ENCODE results near the gene GRID1.

The GRID1 gene

DNA sequence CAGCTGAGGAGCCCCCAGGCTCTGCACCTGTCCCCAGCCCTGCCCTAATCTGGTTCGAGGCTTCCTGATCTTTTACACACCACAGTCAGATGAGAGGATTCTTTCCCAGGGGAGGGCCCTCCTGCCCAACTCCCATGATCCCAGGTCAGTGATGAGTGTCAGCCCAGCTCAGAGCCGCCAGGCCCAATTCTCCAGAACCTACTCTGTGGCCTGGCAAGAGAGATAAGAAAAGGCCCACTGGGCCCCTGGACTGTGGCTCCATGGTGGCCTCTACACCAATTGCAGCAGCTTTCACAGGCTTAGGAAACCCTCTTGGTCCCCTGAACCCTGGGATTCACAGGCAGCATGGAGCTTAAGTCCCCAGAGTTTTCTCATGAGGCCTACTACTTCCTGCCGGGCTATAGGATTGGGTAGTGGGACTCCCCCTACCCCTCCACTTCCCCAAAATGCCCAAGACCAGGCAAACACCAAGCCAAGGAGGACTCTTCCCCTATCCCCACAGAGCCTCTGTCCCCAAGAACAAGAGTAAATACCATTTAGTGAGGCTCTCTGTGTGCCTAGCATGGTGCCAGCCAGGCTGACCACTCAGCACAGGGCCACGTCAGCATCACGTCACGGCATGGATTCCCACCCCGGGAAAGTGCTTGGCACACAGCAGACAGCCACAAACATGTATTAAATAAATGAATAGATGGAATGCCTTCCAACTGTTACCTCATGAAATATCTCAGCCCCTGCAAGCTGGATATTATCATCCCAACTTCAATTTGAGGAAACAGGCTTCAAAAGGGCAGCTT is 100.0 kb downstream of the GRID1 start:
- no peak overlapping the region for H3K4me3 ChIP-seq
- no peak for TF ChIP-seq FOXP2 (optimal IDR thresholded peaks at IDR 0.05; ENCODE audit: control extremely low read depth, extremely low read length, insufficient read depth)
- no peak for TF ChIP-seq EZH2 (IDR thresholded peaks at IDR 0.05)
- TF ChIP-seq POLR2AphosphoS5 (IDR thresholded peaks at IDR 0.05; ENCODE audit: borderline replicate concordance, low read depth, low read length): no peak
- DNase-seq (ENCODE audit: low read depth, low spot score): no peak

DNA sequence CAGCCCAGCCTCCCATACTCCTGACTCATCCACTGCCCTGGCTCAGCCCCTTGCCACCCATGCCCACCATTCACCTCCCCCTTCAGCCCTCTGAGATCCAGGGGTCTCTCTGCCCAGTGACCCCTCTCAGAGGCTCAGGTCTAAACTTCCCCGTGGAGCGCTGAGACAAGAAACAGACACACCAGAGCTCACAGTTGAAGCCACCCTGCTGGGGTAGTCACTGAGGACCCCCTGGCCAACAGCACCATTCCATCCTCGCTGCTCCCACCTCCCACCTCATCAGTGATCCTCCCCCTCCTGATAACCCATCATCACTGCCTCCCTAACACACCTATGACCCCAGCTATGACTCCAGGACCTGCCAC is 100.7 kb downstream of the GRID1 start:
- no peak overlapping the region for H3K27ac ChIP-seq
- TF ChIP-seq FOXP2 (optimal IDR thresholded peaks at IDR 0.05; ENCODE audit: control extremely low read depth, extremely low read length, insufficient read depth) (no peak), POLR2AphosphoS5 (IDR thresholded peaks at IDR 0.05; ENCODE audit: borderline replicate concordance, low read depth, low read length) (no peak), EZH2 (IDR thresholded peaks at IDR 0.05) (no peak)
- H3K9ac ChIP-seq (ENCODE audit: insufficient read length): no peak overlapping the region
- no peaks in the 10 kb centered on the region for H3K9me3 ChIP-seq (ENCODE audit: low read depth, low read length)
- no peak for DNase-seq (ENCODE audit: low read depth, low spot score)
- H3K4me3 ChIP-seq: no peak overlapping the region
- H3K36me3 ChIP-seq (ENCODE audit: insufficient read depth, low read length): no peaks in the 10 kb centered on the region

More for the DNA sequence above, 100.0 kb downstream of the GRID1 start:
- Histone ChIP-seq H3K27ac (no peak overlapping the region), H3K9ac (ENCODE audit: insufficient read length) (no peak overlapping the region), H3K9me3 (ENCODE audit: low read depth, low read length) (no peaks in the 10 kb centered on the region), H3K36me3 (ENCODE audit: insufficient read depth, low read length) (no peaks in the 10 kb centered on the region)

DNA sequence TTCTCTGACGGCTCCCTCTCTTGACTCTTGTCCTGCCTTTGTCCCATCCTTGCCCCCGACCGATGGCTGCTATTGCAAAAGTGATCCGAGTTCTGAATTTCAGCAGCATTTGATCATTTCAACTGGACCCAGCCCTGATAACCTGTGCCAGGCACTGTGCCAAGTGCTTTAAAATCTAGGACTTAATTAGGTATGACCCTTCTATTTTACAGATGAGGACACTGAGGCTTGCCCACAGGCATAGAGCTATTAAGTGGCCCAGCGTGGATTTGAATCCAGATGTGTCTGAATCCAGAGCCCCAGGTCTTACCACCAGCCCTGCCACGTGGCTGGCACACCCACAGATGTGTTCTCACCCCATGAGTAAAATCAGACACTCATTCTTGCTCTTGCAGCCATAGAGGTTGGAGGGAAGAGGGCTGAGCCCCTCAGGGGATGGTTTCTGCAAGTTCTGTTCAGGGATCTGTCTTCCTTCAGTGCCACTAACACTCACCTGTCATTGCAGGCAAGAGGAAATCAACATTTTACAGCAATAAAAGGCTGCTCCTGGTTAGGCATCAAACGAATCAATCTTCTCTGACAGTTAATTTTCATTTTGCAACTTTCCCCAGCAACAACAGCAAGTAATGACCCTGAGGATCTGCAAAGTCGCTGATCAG is 101.2 kb downstream of the GRID1 start:
- Histone ChIP-seq H3K9me3 (ENCODE audit: low read depth, low read length) (no peaks in the 10 kb centered on the region), H3K36me3 (ENCODE audit: insufficient read depth, low read length) (no peaks in the 10 kb centered on the region), H3K27ac (no peak overlapping the region), H3K9ac (ENCODE audit: insufficient read length) (no peak overlapping the region), H3K4me3 (no peak overlapping the region)
- DNase-seq (ENCODE audit: low read depth, low spot score): no peak
- no peak for TF ChIP-seq EZH2 (IDR thresholded peaks at IDR 0.05)
- TF ChIP-seq FOXP2 (optimal IDR thresholded peaks at IDR 0.05; ENCODE audit: control extremely low read depth, extremely low read length, insufficient read depth): no peak
- TF ChIP-seq POLR2AphosphoS5 (IDR thresholded peaks at IDR 0.05; ENCODE audit: borderline replicate concordance, low read depth, low read length): no peak

DNA sequence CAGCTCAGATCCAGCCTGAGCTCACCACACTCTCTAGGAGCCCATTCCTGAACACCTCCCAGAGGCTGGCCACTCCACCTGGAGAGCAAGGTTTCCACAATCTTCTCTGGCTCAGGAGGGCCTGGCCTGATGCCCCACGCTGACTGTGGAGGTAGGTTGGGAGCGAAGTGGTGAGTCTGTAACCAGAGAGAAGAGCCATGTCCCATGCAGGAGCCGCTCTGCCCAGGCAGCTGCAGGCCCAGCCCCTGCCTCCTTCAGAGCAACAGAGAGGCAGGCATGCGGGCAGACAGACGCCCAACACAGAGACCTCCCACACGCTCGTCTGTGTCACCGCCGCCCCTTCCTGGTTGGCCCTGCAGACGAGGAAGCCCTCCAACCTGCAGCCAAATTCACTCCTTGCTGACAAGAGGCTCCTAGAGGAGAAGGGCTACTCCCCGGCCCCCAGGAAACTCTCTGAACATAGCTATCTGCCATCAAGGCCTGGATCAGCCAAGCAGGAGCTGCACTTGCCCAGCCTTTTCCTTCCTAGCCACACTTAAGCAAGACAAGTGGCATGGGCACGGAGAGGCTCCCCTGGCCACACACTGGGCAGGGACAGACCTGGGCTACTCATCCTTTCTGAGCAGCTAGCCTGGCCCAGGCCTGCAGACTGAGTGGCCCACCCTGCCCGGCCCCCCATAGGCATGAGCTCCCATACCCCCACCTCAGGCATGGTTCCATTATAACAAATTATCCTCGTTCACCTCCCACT is 101.9 kb downstream of the GRID1 start:
- no peaks in the 10 kb centered on the region for H3K9me3 ChIP-seq (ENCODE audit: low read depth, low read length)
- no peak overlapping the region for H3K9ac ChIP-seq (ENCODE audit: insufficient read length)
- no peak overlapping the region for H3K27ac ChIP-seq
- no peak for DNase-seq (ENCODE audit: low read depth, low spot score)
- no peak overlapping the region for H3K4me3 ChIP-seq
- no peak for TF ChIP-seq POLR2AphosphoS5 (IDR thresholded peaks at IDR 0.05; ENCODE audit: borderline replicate concordance, low read depth, low read length)
- no peak for TF ChIP-seq FOXP2 (optimal IDR thresholded peaks at IDR 0.05; ENCODE audit: control extremely low read depth, extremely low read length, insufficient read depth)
- TF ChIP-seq EZH2 (IDR thresholded peaks at IDR 0.05): no peak
- no peaks in the 10 kb centered on the region for H3K36me3 ChIP-seq (ENCODE audit: insufficient read depth, low read length)

DNA sequence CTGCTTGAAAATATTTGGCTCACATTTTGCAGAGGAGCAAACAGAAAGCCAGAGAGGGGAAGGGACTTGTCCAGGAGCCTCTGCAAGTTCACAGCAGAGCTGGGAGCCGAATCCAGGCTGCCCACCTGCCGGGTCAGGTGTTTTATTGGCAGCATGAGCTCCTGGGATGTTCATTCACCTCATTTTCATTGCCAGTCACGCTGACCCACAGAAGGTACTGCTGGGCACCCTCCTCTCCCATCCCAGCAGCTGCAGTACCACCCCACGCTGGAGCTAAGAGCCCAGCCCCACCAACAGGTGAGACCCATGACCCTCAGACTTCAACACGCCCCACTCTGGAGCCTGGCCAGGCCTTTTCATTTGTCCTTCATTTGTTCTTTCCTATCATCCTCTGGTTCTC is 102.7 kb downstream of the GRID1 start:
- no peak overlapping the region for H3K9ac ChIP-seq (ENCODE audit: insufficient read length)
- no peak overlapping the region for H3K4me3 ChIP-seq
- H3K36me3 ChIP-seq (ENCODE audit: insufficient read depth, low read length): no peaks in the 10 kb centered on the region
- DNase-seq (ENCODE audit: low read depth, low spot score): no peak
- no peaks in the 10 kb centered on the region for H3K9me3 ChIP-seq (ENCODE audit: low read depth, low read length)
- TF ChIP-seq POLR2AphosphoS5 (IDR thresholded peaks at IDR 0.05; ENCODE audit: borderline replicate concordance, low read depth, low read length) (no peak), EZH2 (IDR thresholded peaks at IDR 0.05) (no peak), FOXP2 (optimal IDR thresholded peaks at IDR 0.05; ENCODE audit: control extremely low read depth, extremely low read length, insufficient read depth) (no peak)
- no peak overlapping the region for H3K27ac ChIP-seq

DNA sequence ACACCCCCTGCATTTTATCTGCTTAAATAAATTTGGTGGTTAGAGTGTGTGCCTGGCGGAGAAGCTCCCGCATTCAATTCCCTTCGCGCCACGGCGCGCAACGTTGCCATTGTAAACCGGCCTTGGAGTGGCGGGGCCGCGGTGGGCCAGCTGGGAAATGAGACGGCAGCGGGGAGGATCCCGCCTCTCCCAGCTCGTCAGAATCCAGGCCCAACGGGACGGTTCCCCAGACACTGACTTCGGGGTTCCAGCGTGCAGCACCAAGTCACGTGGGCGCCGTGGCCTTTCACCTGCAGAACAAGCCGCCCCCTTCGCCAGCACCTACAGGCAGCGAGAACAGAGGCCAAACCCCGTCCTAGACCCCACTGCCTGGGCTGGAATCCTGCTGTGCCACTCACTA is 103.4 kb downstream of the GRID1 start:
- no peaks in the 10 kb centered on the region for H3K36me3 ChIP-seq (ENCODE audit: insufficient read depth, low read length)
- no peak overlapping the region for H3K9ac ChIP-seq (ENCODE audit: insufficient read length)
- DNase-seq (ENCODE audit: low read depth, low spot score): no peak
- no peak overlapping the region for H3K27ac ChIP-seq
- H3K9me3 ChIP-seq (ENCODE audit: low read depth, low read length): no peaks in the 10 kb centered on the region
- H3K4me3 ChIP-seq: no peak overlapping the region
- TF ChIP-seq EZH2 (IDR thresholded peaks at IDR 0.05) (no peak), POLR2AphosphoS5 (IDR thresholded peaks at IDR 0.05; ENCODE audit: borderline replicate concordance, low read depth, low read length) (no peak), FOXP2 (optimal IDR thresholded peaks at IDR 0.05; ENCODE audit: control extremely low read depth, extremely low read length, insufficient read depth) (no peak)

DNA sequence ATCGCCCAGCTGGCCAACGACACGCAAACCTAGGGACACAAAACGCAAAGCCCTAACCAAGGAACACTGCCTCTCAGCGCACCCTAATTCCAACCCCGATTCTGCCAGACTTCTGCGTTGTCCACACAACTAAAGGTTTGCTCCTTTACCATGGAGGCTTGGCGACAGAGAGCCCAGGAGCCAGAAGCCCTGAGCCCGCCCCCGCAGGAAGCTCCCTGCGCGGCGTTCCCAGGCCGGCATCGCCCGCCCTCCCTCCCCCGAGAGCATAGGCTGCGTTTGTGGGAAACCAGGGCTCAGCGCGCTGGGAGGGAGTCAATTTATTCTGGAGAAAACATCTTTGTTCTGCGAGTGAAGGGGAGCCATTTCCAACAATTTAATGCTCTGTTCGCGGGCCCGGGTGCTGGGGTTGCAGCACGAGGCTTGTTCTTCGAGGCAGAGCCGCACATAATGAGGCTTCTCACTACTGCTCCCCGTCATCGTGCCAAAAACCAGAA is 103.9 kb downstream of the GRID1 start:
- no peak overlapping the region for H3K27ac ChIP-seq
- TF ChIP-seq POLR2AphosphoS5 (IDR thresholded peaks at IDR 0.05; ENCODE audit: borderline replicate concordance, low read depth, low read length) (no peak), FOXP2 (optimal IDR thresholded peaks at IDR 0.05; ENCODE audit: control extremely low read depth, extremely low read length, insufficient read depth) (no peak), EZH2 (IDR thresholded peaks at IDR 0.05) (no peak)
- no peak overlapping the region for H3K9ac ChIP-seq (ENCODE audit: insufficient read length)
- no peak overlapping the region for H3K4me3 ChIP-seq
- DNase-seq (ENCODE audit: low read depth, low spot score): no peak
- H3K36me3 ChIP-seq (ENCODE audit: insufficient read depth, low read length): no peaks in the 10 kb centered on the region
- H3K9me3 ChIP-seq (ENCODE audit: low read depth, low read length): no peaks in the 10 kb centered on the region
